H1 (cell line): ENCODE data around the gene RARB. TPM values are rescaled to one million over a fixed set of nuclear protein-coding genes. Genes with fewer than 3 reads are reported as not detected.

Experiments used
- BRCA1 ChIP-seq: IDR thresholded peaks from 2 replicates; pipeline ENCODE4 v1.6.1; 2012; ENCODE audit warnings: low read depth, low read length, improper control_type of control experiment
- CHD2 ChIP-seq: IDR thresholded peaks from 2 replicates; pipeline ENCODE4 v1.6.1; 2012; ENCODE audit warnings: low read length, improper control_type of control experiment
- RNF2 ChIP-seq: fragments of 200-900, 300-1000 bp; sonication (generic); IDR thresholded peaks from 2 replicates; pipeline ENCODE4 v1.7.1; 2016; ENCODE audit warnings: borderline replicate concordance, low read depth, mild to moderate bottlenecking, antibody characterized with exemption, low read length; ENCODE audit not compliant: poor library complexity, severe bottlenecking; ENCODE audit errors: missing control alignments
- TBP ChIP-seq: IDR thresholded peaks from 2 replicates; pipeline ENCODE4 v1.6.1; 2011; ENCODE audit warnings: low read depth, low read length, improper control_type of control experiment
- polyA plus RNA-seq, 7 experiments: library from polyadenylated mRNA; depleted of rRNA in 3 of 7; stranded (reverse) in 5 of 7; unstranded in 2 of 7; fragments of >200 nt in 5 of 7; fragments of 200-250 nt in 2 of 7; gene quantifications; 1 replicate in 5 of 7; 2 replicates in 1 of 7; 4 replicates in 1 of 7; pipeline versions ENCODE4 v1.2.1 to v1.2.3, GENCODE V29; 2011 to 2013; ENCODE audit warnings: missing spikeins in 2 of 7, mixed read lengths in 2 of 7
- total RNA-seq: library from RNA; stranded (reverse); fragmentation: NEBNext Ultra II Directional; extraction: Animal tissue kit (Norgen Biotek cat#: 25700); gene quantifications from 2 replicates; pipeline ENCODE4 v1.2.1, GENCODE V29; 2021

Gene RARB
- total and polyA plus RNA-seq, 2 of the 8 experiments (the other 6 are each of a cell fraction or from before 2014, with no cell fraction given), result 0.15 to 0.22 TPM

DNA sequence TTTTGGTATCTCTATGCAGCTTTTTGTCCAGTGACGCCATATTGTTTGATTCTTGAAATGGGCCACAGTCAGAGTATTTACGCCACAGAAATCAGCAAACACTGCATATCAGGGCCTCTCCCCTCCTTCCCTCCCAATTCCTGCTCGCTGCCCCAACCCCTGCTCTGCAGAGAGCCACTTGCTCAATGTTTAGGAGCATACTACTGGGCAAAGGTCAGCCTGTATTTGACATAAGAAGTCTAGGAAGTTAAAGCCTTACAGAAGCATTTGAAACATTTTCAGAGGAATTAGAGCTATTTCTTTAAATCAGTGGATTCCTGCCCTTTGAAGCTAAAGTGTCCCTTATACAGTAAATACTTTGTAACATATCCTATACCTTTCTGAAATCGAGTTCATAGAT is 17.4 kb upstream of the RARB start (continued):
- TF ChIP-seq RNF2 (no peak), TBP (no peak), CHD2 (no peak), BRCA1 (no peak)
